ENCODE measurements around the gene SLC24A4.

Gene SLC24A4

GRCh38 chr14:92411941-92412340 lies 89.0 kb downstream of the SLC24A4 start:
- no peak overlapping the region for H3K4me3 ChIP-seq (ENCODE audit: low read depth, low read length)
- TF ChIP-seq CTCF (IDR thresholded peaks at IDR 0.05; ENCODE audit: low read depth, low read length): no peak

DNA sequence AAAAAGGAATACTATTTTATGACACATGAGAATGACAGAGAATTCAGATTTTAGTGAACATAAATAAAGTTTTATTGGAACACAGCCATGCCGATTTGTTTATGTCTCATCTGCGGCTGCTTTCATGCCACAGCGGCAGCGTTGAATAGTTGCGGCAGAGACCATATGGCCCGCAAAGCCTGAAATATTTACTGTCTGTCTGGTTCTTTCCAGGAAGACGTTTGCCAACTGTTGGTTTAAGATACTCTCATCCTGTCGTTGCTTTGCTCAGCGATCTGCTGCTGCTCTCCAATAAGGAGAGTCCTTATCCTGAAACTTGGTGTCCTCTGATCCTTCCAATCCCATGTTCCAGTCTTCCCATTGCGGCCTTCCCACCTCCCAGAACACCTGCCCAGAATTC lies 89.9 kb downstream of the SLC24A4 start:
- H3K4me3 ChIP-seq (ENCODE audit: low read depth, low read length): no peak overlapping the region
- TF ChIP-seq CTCF (IDR thresholded peaks at IDR 0.05; ENCODE audit: low read depth, low read length): no peak

DNA sequence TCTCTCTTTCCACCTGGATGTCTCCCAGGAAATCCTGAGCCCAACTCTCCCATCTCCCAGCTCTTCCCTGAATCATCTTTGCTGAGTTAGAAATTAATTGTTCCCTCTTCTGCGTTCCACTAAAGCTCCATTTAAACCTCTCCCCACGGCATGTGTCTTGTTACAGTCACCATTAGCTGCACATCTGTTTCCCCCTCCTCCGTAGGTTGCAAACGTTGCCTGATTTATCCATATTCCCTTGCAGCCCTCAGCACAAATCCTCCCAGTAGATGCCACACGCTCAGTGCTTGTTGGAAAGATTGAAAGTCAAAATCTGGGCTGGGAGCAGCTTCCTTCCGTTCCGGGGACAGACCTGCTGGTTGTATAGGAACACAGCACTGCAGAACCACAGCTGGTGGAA lies 90.4 kb downstream of the SLC24A4 start:
- no peak overlapping the region for H3K4me3 ChIP-seq (ENCODE audit: low read depth, low read length)
- no peak for TF ChIP-seq CTCF (IDR thresholded peaks at IDR 0.05; ENCODE audit: low read depth, low read length)

GRCh38 chr14:92414690-92415445 lies 91.9 kb downstream of the SLC24A4 start:
- TF ChIP-seq CTCF (IDR thresholded peaks at IDR 0.05; ENCODE audit: low read depth, low read length): no peak
- no peak overlapping the region for H3K4me3 ChIP-seq (ENCODE audit: low read depth, low read length)

DNA sequence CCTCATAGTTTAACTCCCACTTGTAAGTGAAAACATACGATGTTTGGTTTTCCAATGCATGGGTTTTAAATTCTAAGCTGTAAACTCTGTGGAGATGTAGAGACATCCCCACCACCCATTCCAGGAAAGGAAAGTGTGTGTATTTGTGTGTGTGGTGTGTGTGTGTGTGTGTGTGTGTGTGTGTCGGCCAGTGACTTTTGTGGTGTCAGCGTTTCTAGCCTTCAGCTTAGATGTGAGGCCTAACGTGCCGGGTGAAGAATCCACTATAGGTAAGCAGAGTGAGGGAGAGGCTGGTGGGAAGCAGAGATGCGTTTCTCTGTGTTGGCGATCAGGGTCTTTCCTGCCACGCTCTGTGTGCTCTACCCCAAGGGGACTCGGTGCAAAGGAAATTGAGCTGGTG lies 93.0 kb downstream of the SLC24A4 start:
- no peak overlapping the region for H3K4me3 ChIP-seq (ENCODE audit: low read depth, low read length)
- TF ChIP-seq CTCF (IDR thresholded peaks at IDR 0.05; ENCODE audit: low read depth, low read length): no peak

DNA sequence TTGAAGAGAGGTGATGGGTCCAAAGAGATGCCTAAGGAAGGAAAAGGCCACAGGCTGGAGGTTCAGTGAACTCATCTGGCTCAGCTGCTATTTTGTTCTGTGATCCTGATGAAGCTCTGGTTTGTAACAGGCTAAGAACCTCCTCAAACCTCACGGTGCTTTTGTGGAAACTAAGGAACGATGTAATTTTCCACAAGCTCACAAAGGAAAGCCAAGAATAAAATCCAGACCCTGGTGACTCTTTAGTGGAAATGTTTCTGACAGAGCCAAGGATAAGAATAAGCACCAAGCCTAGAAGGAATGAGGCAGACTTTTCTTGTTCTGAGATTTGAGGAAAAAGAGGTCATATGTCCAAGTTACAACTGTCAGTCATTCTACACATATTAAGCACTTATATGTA lies 93.6 kb downstream of the SLC24A4 start:
- TF ChIP-seq CTCF (IDR thresholded peaks at IDR 0.05; ENCODE audit: low read depth, low read length): no peak
- no peak overlapping the region for H3K4me3 ChIP-seq (ENCODE audit: low read depth, low read length)

DNA sequence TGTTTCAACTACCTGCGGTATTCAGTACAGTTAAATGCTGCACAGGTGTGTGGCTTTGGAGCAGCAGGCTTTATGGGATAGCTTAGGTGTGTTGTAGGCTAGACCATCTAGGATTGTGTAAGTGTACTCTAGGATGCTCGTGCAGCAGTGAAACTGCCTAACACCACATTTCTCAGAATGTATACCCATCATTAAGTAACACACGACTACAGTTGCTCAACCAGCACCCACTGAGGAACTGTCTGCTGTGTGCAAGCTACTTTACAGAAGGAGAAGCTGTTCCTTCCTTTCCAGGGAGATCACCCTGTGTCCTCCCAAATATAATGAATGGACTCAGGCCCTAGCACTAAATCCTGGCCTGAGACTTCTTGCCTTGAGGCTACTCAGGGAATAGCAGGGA lies 94.8 kb downstream of the SLC24A4 start:
- TF ChIP-seq CTCF (IDR thresholded peaks at IDR 0.05; ENCODE audit: low read depth, low read length): no peak
- no peak overlapping the region for H3K4me3 ChIP-seq (ENCODE audit: low read depth, low read length)
